ENCODE data around the gene IL1A. TPM values are rescaled to one million over a fixed set of nuclear protein-coding genes. Genes with fewer than 3 reads are reported as not detected.

Gene IL1A
- total and polyA plus RNA-seq, 2 donors from 2014 or later: 0.13 TPM; not detected in 1

GRCh38 chr2:112755444-112755843 lies 28.8 kb downstream of the IL1A start:
- Histone ChIP-seq H3K4me1 (ENCODE audit: control insufficient read depth in 2 of 3, insufficient read depth in 2 of 3, low read depth in 1 of 3, low read length in 3 of 3) (peaks cover 0 to 7% (median 0%) of the 10 kb centered on the region in 3 donors), H3K4me3 (ENCODE audit: low read length in 3 of 3) (no peak overlapping the region), H3K9ac (ENCODE audit: low read length in 3 of 3) (no peak overlapping the region), H3K9me3 (ENCODE audit: control insufficient read depth in 2 of 3, insufficient read depth in 1 of 3, low read length in 3 of 3) (no peaks in the 10 kb centered on the region), H3K36me3 (ENCODE audit: control insufficient read depth in 2 of 3, insufficient read depth in 3 of 3, low read length in 3 of 3) (no peaks in the 10 kb centered on the region), H3K27me3 (ENCODE audit: control insufficient read depth, insufficient read depth, low read length) (no peaks in the 10 kb centered on the region), H3K27ac (ENCODE audit: low read depth in 2 of 2, low read length in 2 of 2) (no peak overlapping the region)
- no peak for FAIRE-seq
- no peak for TF ChIP-seq CTCF (IDR thresholded peaks at IDR 0.05; ENCODE audit: borderline replicate concordance, extremely low read depth, insufficient read depth)
- DNase-seq: no peak
- intact Hi-C loops (cut with DNase I): no loop called here

GRCh38 chr2:112754564-112754963 lies 29.7 kb downstream of the IL1A start:
- H3K27ac ChIP-seq (ENCODE audit: low read depth in 2 of 2, low read length in 2 of 2): no peak overlapping the region
- no peaks in the 10 kb centered on the region for H3K9me3 ChIP-seq (ENCODE audit: control insufficient read depth in 2 of 3, insufficient read depth in 1 of 3, low read length in 3 of 3)
- FAIRE-seq (no peak), DNase-seq (no peak)
- H3K27me3 ChIP-seq (ENCODE audit: control insufficient read depth, insufficient read depth, low read length): no peaks in the 10 kb centered on the region
- no peaks in the 10 kb centered on the region for H3K36me3 ChIP-seq (ENCODE audit: control insufficient read depth in 2 of 3, insufficient read depth in 3 of 3, low read length in 3 of 3)
- no peak for TF ChIP-seq CTCF (IDR thresholded peaks at IDR 0.05; ENCODE audit: borderline replicate concordance, extremely low read depth, insufficient read depth)
- H3K9ac ChIP-seq (ENCODE audit: low read length in 3 of 3): no peak overlapping the region
- peaks cover 0 to 7% (median 0%) of the 10 kb centered on the region in 3 donors for H3K4me1 ChIP-seq (ENCODE audit: control insufficient read depth in 2 of 3, insufficient read depth in 2 of 3, low read depth in 1 of 3, low read length in 3 of 3)
- no peak overlapping the region for H3K4me3 ChIP-seq (ENCODE audit: low read length in 3 of 3)
- intact Hi-C loops (cut with DNase I): no loop called here

GRCh38 chr2:112752667-112753066 lies 31.6 kb downstream of the IL1A start:
- intact Hi-C loops (cut with DNase I): no loop called here
- H3K4me3 ChIP-seq (ENCODE audit: low read length in 3 of 3): no peak overlapping the region
- DNase-seq (no peak), FAIRE-seq (no peak)
- H3K9me3 ChIP-seq (ENCODE audit: control insufficient read depth in 2 of 3, insufficient read depth in 1 of 3, low read length in 3 of 3): no peaks in the 10 kb centered on the region
- no peak overlapping the region for H3K9ac ChIP-seq (ENCODE audit: low read length in 3 of 3)
- peaks cover 0 to 7% (median 0%) of the 10 kb centered on the region in 3 donors for H3K4me1 ChIP-seq (ENCODE audit: control insufficient read depth in 2 of 3, insufficient read depth in 2 of 3, low read depth in 1 of 3, low read length in 3 of 3)
- H3K27me3 ChIP-seq (ENCODE audit: control insufficient read depth, insufficient read depth, low read length): no peaks in the 10 kb centered on the region
- H3K27ac ChIP-seq (ENCODE audit: low read depth in 2 of 2, low read length in 2 of 2): no peak overlapping the region
- no peaks in the 10 kb centered on the region for H3K36me3 ChIP-seq (ENCODE audit: control insufficient read depth in 2 of 3, insufficient read depth in 3 of 3, low read length in 3 of 3)
- no peak for TF ChIP-seq CTCF (IDR thresholded peaks at IDR 0.05; ENCODE audit: borderline replicate concordance, extremely low read depth, insufficient read depth)

All from kidney (tissue), 14 donors.